Liver (tissue), 9 donors: ENCODE results near the gene HAVCR1. TPM values are rescaled to one million over a fixed set of nuclear protein-coding genes. Genes with fewer than 3 reads are reported as not detected.

Experiments
- DNase-seq: peaks from one replicate; pipeline ENCODE4 v3.0.0-alpha.2; 2017; ENCODE audit warnings: low spot score
- H3K27ac ChIP-seq, 2 donors: one replicate each; pipeline ENCODE4 v1.7.0; 2013; ENCODE audit warnings: inconsistent platforms in 2 of 2, low read length in 2 of 2, control low read depth in 1 of 2, low read depth in 1 of 2, mild to moderate bottlenecking in 1 of 2
- H3K27me3 ChIP-seq, 4 donors: one replicate each; pipeline versions ENCODE4 v1.6.1 to v1.7.0; 2013; ENCODE audit warnings: low read length in 3 of 4, inconsistent platforms in 1 of 4, mild to moderate bottlenecking in 1 of 4, moderate library complexity in 1 of 4; ENCODE audit not compliant: control insufficient read depth in 4 of 4, insufficient read depth in 4 of 4
- H3K36me3 ChIP-seq, 4 donors: one replicate each; pipeline versions ENCODE4 v1.6.1 to v1.7.0; 2013; ENCODE audit warnings: low read length in 3 of 4, mild to moderate bottlenecking in 3 of 4, low read depth in 1 of 4, moderate library complexity in 1 of 4; ENCODE audit not compliant: control insufficient read depth in 4 of 4, insufficient read depth in 3 of 4
- H3K4me1 ChIP-seq, 4 donors: one replicate each; pipeline versions ENCODE4 v1.6.1 to v1.7.0; 2013; ENCODE audit warnings: low read length in 3 of 4, mild to moderate bottlenecking in 3 of 4, moderate library complexity in 1 of 4; ENCODE audit not compliant: control insufficient read depth in 4 of 4, insufficient read depth in 4 of 4
- H3K4me3 ChIP-seq, 3 donors: one replicate each; pipeline versions ENCODE4 v1.6.1 to v1.7.0; 2013; ENCODE audit warnings: low read length in 3 of 3, control low read depth in 1 of 3, low read depth in 1 of 3, mild to moderate bottlenecking in 1 of 3
- H3K9ac ChIP-seq, 2 donors: one replicate each; pipeline ENCODE4 v1.7.0; 2013; ENCODE audit warnings: low read length in 2 of 2, mild to moderate bottlenecking in 2 of 2, moderate library complexity in 2 of 2, control low read depth in 1 of 2, low read depth in 1 of 2
- H3K9me3 ChIP-seq, 4 donors: one replicate each; pipeline versions ENCODE4 v1.6.1 to v1.7.0; 2013; ENCODE audit warnings: low read length in 3 of 4; ENCODE audit not compliant: control insufficient read depth in 4 of 4
- ATF3 ChIP-seq: IDR thresholded peaks from 2 replicates; pipeline ENCODE4 v1.6.1; 2016; ENCODE audit warnings: antibody characterized with exemption
- CTCF ChIP-seq: fragments of 150-350 bp; IDR thresholded peaks from 2 replicates; pipeline ENCODE4 v1.5.1; 2017; ENCODE audit warnings: improper control_type of control experiment, low read depth, low read length; ENCODE audit not compliant: missing input control
- EGR1 ChIP-seq, 2 donors: IDR thresholded peaks; 2 replicates each; pipeline ENCODE4 v1.6.1; 2016 to 2018; ENCODE audit warnings: antibody characterized with exemption in 2 of 2, low read depth in 2 of 2
- FOXA1 ChIP-seq: IDR thresholded peaks from 2 replicates; pipeline ENCODE4 v1.6.1; 2016; ENCODE audit warnings: antibody characterized with exemption
- FOXA2 ChIP-seq: IDR thresholded peaks from 2 replicates; pipeline ENCODE4 v1.6.1; 2016; ENCODE audit warnings: antibody characterized with exemption
- GABPA ChIP-seq, 2 donors: IDR thresholded peaks in 1 of 2; conservative IDR thresholded peaks in 1 of 2; 2 replicates each; pipeline ENCODE4 v1.6.1; 2016; ENCODE audit warnings: antibody characterized with exemption in 2 of 2, mild to moderate bottlenecking in 1 of 2, moderate library complexity in 1 of 2
- HNF4A ChIP-seq, 2 donors: conservative IDR thresholded peaks; 2 replicates each; pipeline ENCODE4 v1.6.1; 2016; ENCODE audit warnings: antibody characterized with exemption in 2 of 2, mild to moderate bottlenecking in 2 of 2
- HNF4G ChIP-seq: IDR thresholded peaks from 2 replicates; pipeline ENCODE4 v1.6.1; 2016; ENCODE audit warnings: antibody characterized with exemption
- JUND ChIP-seq, 2 donors: IDR thresholded peaks; 2 replicates each; pipeline ENCODE4 v1.6.1; 2016; ENCODE audit warnings: antibody characterized with exemption in 2 of 2
- MAX ChIP-seq: IDR thresholded peaks from 2 replicates; pipeline ENCODE4 v1.6.1; 2016; ENCODE audit warnings: antibody characterized with exemption
- NR2F2 ChIP-seq: IDR thresholded peaks from 2 replicates; pipeline ENCODE4 v1.6.1; 2016; ENCODE audit warnings: antibody characterized with exemption
- RAD21 ChIP-seq, 2 donors: IDR thresholded peaks; 2 replicates each; pipeline ENCODE4 v1.6.1; 2016; ENCODE audit warnings: antibody characterized with exemption in 2 of 2, mild to moderate bottlenecking in 2 of 2
- REST ChIP-seq: IDR thresholded peaks from 2 replicates; pipeline ENCODE4 v1.6.1; 2016; ENCODE audit warnings: antibody characterized with exemption, mild to moderate bottlenecking
- RXRA ChIP-seq, 2 donors: IDR thresholded peaks; 2 replicates each; pipeline ENCODE4 v1.6.1; 2017 to 2018; ENCODE audit warnings: antibody characterized with exemption in 2 of 2, mild to moderate bottlenecking in 1 of 2
- SP1 ChIP-seq: IDR thresholded peaks from 2 replicates; pipeline ENCODE4 v1.6.1; 2018; ENCODE audit warnings: antibody characterized with exemption, mild to moderate bottlenecking
- TAF1 ChIP-seq: conservative IDR thresholded peaks from 2 replicates; pipeline ENCODE4 v1.6.1; 2016; ENCODE audit warnings: antibody characterized with exemption, mild to moderate bottlenecking
- YY1 ChIP-seq: IDR thresholded peaks from 2 replicates; pipeline ENCODE4 v1.6.1; 2016; ENCODE audit warnings: antibody characterized with exemption, mild to moderate bottlenecking
- ZBTB33 ChIP-seq: IDR thresholded peaks from 2 replicates; pipeline ENCODE4 v1.6.1; 2016; ENCODE audit warnings: antibody characterized with exemption
- WGBS: extraction: QIAGEN DNeasy Blood & Tissue Kit; methylation state at CpG from one replicate; pipeline ENCODE4 v1.1.7; 2013; 5-methylcytosine and 5-hydroxymethylcytosine counted together
- polyA plus RNA-seq, 2 donors: library from polyadenylated mRNA; stranded (reverse) in 1 of 2; unstranded in 1 of 2; fragments of 200-250 nt in 1 of 2; fragments of >200 nt in 1 of 2; fragmentation: Nextera tagmentation in 1 of 2; extraction: Ambion mirVana in 1 of 2; gene quantifications; one replicate each; pipeline versions ENCODE4 v1.2.1 to v1.2.3, GENCODE V29; 2013 to 2015
- total RNA-seq, 2 donors: library from RNA; depleted of rRNA; stranded (reverse); fragments of >200 nt; gene quantifications; one replicate each; pipeline ENCODE4 v1.2.3, GENCODE V29; 2014
- donor health status: healthy.
- donor health status: healthy.
- donor health status: healthy.
- donor health status: healthy.
- donor health status: healthy.

The HAVCR1 gene
- total and polyA plus RNA-seq, 4 donors, result 0.07 to 2.8 (median 0.17) TPM; not detected in 1

- H3K27ac ChIP-seq, result no peak overlapping the region
- WGBS, result 90% methylated on average over 9 of the region's 9 CpGs
- H3K4me1 ChIP-seq, result no peaks in the 10 kb centered on the region
- DNase-seq, result no peak
- no peak overlapping the region for H3K4me3 ChIP-seq
- no peaks in the 10 kb centered on the region for H3K36me3 ChIP-seq
- H3K9ac ChIP-seq, result no peak overlapping the region
- H3K9me3 ChIP-seq, result no peaks in the 10 kb centered on the region
- no peaks in the 10 kb centered on the region for H3K27me3 ChIP-seq
- TF ChIP-seq YY1 (no peak), RXRA (IDR thresholded peaks at IDR 0.05) (no peak), REST (no peak), EGR1 (IDR thresholded peaks at IDR 0.05; ENCODE audit: low read depth in 2 of 2) (no peak), MAX (no peak), FOXA1 (no peak), ATF3 (no peak), HNF4G (no peak), JUND (IDR thresholded peaks at IDR 0.05) (no peak), ZBTB33 (no peak), GABPA (IDR thresholded peaks at IDR 0.05 in 1 of 2, conservative IDR thresholded peaks at IDR 0.05 in 1 of 2) (no peak), FOXA2 (no peak), CTCF (no peak), NR2F2 (no peak), HNF4A (conservative IDR thresholded peaks at IDR 0.05) (no peak), TAF1 (no peak), RAD21 (IDR thresholded peaks at IDR 0.05) (no peak), SP1 (no peak)
These were observed 74.9 kb downstream of the HAVCR1 start for GRCh38 chr5:156984064-156984463.
